ACC112 (cell line): Measurements from ENCODE around the gene IRF2.

ENCODE experiments used
- H2AFZ ChIP-seq: fragments of 200-600 bp; sonication (generic); one replicate; pipeline ENCODE4 v1.6.0; 2017; ENCODE audit warnings: antibody characterized with exemption, low read length; ENCODE audit not compliant: unreplicated experiment
- H3K27ac ChIP-seq: fragments of 200-600 bp; sonication (generic); 2 replicates; pipeline ENCODE4 v1.5.1; 2014; ENCODE audit warnings: low read depth, mild to moderate bottlenecking, antibody characterized with exemption, low read length, moderate library complexity
- H3K27me3 ChIP-seq: fragments of 200-600 bp; sonication (generic); 2 replicates; pipeline ENCODE4 v1.6.1; 2014; ENCODE audit warnings: mild to moderate bottlenecking, antibody characterized with exemption, low read length, moderate library complexity, mixed read lengths; ENCODE audit not compliant: insufficient read depth
- H3K36me3 ChIP-seq: fragments of 200-600 bp; sonication (generic); 2 replicates; pipeline ENCODE4 v1.6.1; 2016; ENCODE audit warnings: mild to moderate bottlenecking, antibody characterized with exemption, low read length, moderate library complexity, mixed read lengths; ENCODE audit not compliant: insufficient read depth
- H3K4me1 ChIP-seq: fragments of 200-600 bp; sonication (generic); one replicate; pipeline ENCODE4 v1.6.1; 2016; ENCODE audit warnings: low read length, mixed read lengths; ENCODE audit not compliant: insufficient read depth, unreplicated experiment, control insufficient read depth
- H3K4me3 ChIP-seq: fragments of 200-600 bp; sonication (generic); 2 replicates; pipeline ENCODE4 v1.5.1; 2014; ENCODE audit warnings: mild to moderate bottlenecking, low read depth, low read length
- H3K79me2 ChIP-seq: fragments of 200-600 bp; sonication (generic); one replicate; pipeline ENCODE4 v1.6.0; 2016; ENCODE audit warnings: low read length; ENCODE audit not compliant: control insufficient read depth, unreplicated experiment, insufficient read depth

The IRF2 gene

DNA sequence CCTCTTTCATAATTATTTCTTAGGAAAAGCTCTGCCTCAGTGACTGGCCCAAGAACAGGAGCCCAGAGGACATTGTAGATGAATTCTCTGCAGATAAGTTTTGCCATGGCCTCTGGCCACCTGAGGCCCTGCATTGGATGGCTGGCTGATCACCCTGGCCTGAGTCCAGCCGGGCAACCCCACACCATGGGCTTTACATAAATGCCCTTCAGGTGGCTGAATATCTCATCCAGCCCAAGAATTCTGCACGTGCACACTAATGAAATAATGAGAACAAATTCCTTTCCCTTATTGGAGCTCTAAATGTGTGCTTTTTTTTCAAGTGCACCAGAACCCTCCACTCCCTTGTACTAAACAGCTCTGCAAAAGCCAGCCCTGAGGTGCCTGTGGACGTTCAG, 65.7 kb downstream of the IRF2 start:
- Histone ChIP-seq H3K27ac (peak overlapping the region; percentile 82), H3K27me3 (no peaks in the 10 kb centered on the region), H2AFZ (no peak overlapping the region), H3K36me3 (peaks cover 22% of the 10 kb centered on the region; the same call in 1 of the 2 replicates), H3K79me2 (no peaks in the 10 kb centered on the region), H3K4me3 (no peak overlapping the region), H3K4me1 (peaks cover 28% of the 10 kb centered on the region)

GRCh38 chr4:184408021-184408683, 66.2 kb downstream of the IRF2 start:
- Histone ChIP-seq H3K27me3 (no peaks in the 10 kb centered on the region), H3K79me2 (no peaks in the 10 kb centered on the region), H3K36me3 (peaks cover 28% of the 10 kb centered on the region; the same call in 1 of the 2 replicates), H3K4me3 (peak overlapping the region; percentile 10; the same call in 1 of the 2 replicates), H2AFZ (no peak overlapping the region), H3K4me1 (peaks cover 33% of the 10 kb centered on the region), H3K27ac (peak overlapping the region; percentile 82)

- Histone ChIP-seq H2AFZ (no peak overlapping the region), H3K27ac (peak overlapping the region; percentile 82), H3K36me3 (peaks cover 34% of the 10 kb centered on the region), H3K4me3 (no peak overlapping the region), H3K79me2 (no peaks in the 10 kb centered on the region), H3K4me1 (peaks cover 36% of the 10 kb centered on the region), H3K27me3 (no peaks in the 10 kb centered on the region)
These were observed 67.4 kb downstream of the IRF2 start for GRCh38 chr4:184406958-184407391.

- Histone ChIP-seq H3K79me2 (no peaks in the 10 kb centered on the region), H3K36me3 (peaks cover 36% of the 10 kb centered on the region), H3K27me3 (no peaks in the 10 kb centered on the region), H2AFZ (no peak overlapping the region), H3K4me1 (peaks cover 60% of the 10 kb centered on the region), H3K27ac (no peak overlapping the region), H3K4me3 (no peak overlapping the region)
These were observed 70.3 kb downstream of the IRF2 start for GRCh38 chr4:184404047-184404446.

- Histone ChIP-seq H2AFZ (no peak overlapping the region), H3K4me3 (no peak overlapping the region), H3K4me1 (peaks cover 53% of the 10 kb centered on the region), H3K36me3 (peaks cover 41% of the 10 kb centered on the region), H3K27me3 (no peaks in the 10 kb centered on the region), H3K27ac (peak overlapping the region; percentile 37; the same call in 1 of the 2 replicates), H3K79me2 (no peaks in the 10 kb centered on the region)
These were observed 71.0 kb downstream of the IRF2 start for GRCh38 chr4:184403384-184403781.

- Histone ChIP-seq H3K27me3 (no peaks in the 10 kb centered on the region), H3K36me3 (peaks cover 44% of the 10 kb centered on the region), H3K4me3 (no peak overlapping the region), H2AFZ (no peak overlapping the region), H3K79me2 (no peaks in the 10 kb centered on the region), H3K27ac (peak overlapping the region; percentile 37; the same call in 1 of the 2 replicates), H3K4me1 (peaks cover 48% of the 10 kb centered on the region)
These were observed 71.5 kb downstream of the IRF2 start for GRCh38 chr4:184402740-184403383.

- Histone ChIP-seq H3K36me3 (peaks cover 44% of the 10 kb centered on the region), H3K27ac (no peak overlapping the region), H3K27me3 (no peaks in the 10 kb centered on the region), H3K79me2 (no peaks in the 10 kb centered on the region), H3K4me3 (no peak overlapping the region), H2AFZ (no peak overlapping the region), H3K4me1 (peaks cover 42% of the 10 kb centered on the region)
These were observed 72.1 kb downstream of the IRF2 start for GRCh38 chr4:184402239-184402638.

- Histone ChIP-seq H3K4me3 (no peak overlapping the region), H3K27ac (peak overlapping the region; percentile 97), H3K27me3 (no peaks in the 10 kb centered on the region), H2AFZ (no peak overlapping the region), H3K4me1 (peaks cover 36% of the 10 kb centered on the region), H3K79me2 (no peaks in the 10 kb centered on the region), H3K36me3 (peaks cover 46% of the 10 kb centered on the region)
These were observed 72.8 kb downstream of the IRF2 start for GRCh38 chr4:184401397-184402171.

DNA sequence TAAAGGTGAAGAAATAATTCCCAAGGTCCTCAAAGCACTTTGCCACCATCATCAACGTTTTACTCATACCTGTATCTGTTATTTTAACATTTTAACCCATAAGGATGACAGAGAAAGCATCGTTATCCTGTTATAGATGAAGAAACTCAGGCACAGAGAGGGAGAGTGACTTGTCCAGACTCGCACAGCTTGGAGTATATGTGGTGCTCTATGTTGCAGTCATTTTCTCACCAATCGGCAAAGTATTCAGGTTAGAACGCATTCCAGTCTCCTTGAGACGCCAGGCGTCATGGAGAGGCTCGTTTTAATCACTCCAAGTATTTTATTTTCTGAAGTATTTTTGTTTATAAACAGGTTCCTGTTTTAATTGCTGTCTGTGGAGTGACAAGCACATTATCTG, 73.5 kb downstream of the IRF2 start:
- H3K36me3 ChIP-seq, result peaks cover 45% of the 10 kb centered on the region
- peaks cover 36% of the 10 kb centered on the region for H3K4me1 ChIP-seq
- no peaks in the 10 kb centered on the region for H3K79me2 ChIP-seq
- peak overlapping the region; percentile 97 for H3K27ac ChIP-seq
- H3K27me3 ChIP-seq, result no peaks in the 10 kb centered on the region
- H2AFZ ChIP-seq, result no peak overlapping the region
- 0 out of 2 replicates have a peak overlapping the region, but pooled peaks have one; percentile 11 for H3K4me3 ChIP-seq

- peaks cover 42% of the 10 kb centered on the region for H3K36me3 ChIP-seq
These were observed 73.9 kb downstream of the IRF2 start for GRCh38 chr4:184400375-184400870.

More at GRCh38 chr4:184400375-184400870, 73.9 kb downstream of the IRF2 start:
- H3K4me3 ChIP-seq, result 0 out of 2 replicates have a peak overlapping the region, but pooled peaks have one; percentile 11
- no peak overlapping the region for H2AFZ ChIP-seq
- no peaks in the 10 kb centered on the region for H3K27me3 ChIP-seq
- no peaks in the 10 kb centered on the region for H3K79me2 ChIP-seq
- peak overlapping the region; percentile 97 for H3K27ac ChIP-seq
- H3K4me1 ChIP-seq, result peaks cover 36% of the 10 kb centered on the region
